CD4-positive, alpha-beta T cell treated with Interleukin-17A for 1 hour (primary cell): Measurements from ENCODE around the gene SEMA4A.
A peak's percentile ranks its signal among the peaks of the same experiment; 100 is the strongest.
"Not testable (repeated sequence)": the region's sequence is repeated elsewhere in the genome, so short reads cannot be mapped to it uniquely, and the experiment has no call there.

Experiments used
- DNase-seq: peaks from one replicate; pipeline ENCODE4 v3.0.0-alpha.2; 2020

SEMA4A gene

DNA sequence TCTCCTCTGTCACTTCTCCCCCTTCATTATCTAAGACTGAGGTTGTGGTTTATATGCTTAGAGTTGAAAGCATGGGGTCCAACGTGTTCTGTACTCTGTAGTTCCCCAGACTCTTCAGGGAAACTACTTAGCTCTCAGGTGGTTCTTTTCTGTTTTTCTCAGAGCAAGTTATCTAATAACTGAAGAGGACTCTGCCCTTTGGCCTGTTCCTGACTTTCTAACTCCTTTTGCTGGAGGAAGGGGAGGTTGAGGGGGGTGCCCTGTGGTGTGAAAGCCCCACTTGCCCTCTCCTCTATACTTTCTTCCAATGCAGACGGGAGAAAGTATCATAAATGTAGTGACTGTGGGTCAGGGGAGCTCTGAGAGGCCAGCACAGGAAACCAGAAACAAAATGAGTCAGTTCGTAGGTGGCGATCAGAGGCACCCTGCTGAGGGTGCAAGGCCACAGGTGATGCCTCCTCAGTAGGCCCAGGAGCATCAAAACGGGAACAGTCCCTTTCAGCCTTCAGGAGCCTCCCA is 45.5 kb downstream of the SEMA4A start:
- DNase-seq, result no peak

DNA sequence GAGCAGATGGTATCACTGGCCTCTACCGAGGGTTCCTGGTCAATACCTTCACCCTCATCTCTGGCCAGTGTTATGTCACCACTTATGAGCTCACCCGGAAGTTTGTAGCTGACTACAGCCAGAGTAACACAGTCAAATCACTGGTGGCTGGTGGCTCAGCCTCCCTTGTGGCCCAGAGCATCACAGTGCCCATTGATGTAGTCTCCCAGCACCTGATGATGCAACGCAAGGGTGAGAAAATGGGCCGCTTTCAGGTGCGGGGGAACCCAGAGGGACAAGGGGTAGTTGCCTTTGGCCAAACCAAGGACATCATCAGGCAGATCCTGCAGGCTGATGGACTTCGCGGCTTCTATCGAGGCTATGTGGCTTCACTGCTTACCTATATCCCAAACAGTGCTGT is 46.7 kb downstream of the SEMA4A start:
- DNase-seq, result no peak

DNA sequence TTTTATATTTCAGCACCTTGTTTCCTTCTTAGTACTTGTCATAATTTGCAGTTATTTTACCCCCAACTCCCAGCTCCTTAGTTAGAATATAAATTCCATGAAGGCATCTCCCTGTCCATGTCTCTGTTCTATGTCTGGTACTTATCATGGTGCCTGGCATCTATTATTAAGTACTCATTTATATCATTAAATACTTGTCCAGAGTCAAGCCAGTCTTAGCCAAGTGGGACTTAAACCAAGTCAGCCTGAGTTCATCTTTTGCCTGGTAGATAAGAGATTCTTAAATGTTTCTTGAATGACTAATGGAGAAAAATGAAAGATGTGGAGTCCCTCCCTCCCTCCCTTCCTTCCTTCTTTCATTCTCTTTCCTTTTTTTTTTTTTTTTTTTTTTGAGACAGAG is 49.9 kb downstream of the SEMA4A start:
- no peak for DNase-seq

DNA sequence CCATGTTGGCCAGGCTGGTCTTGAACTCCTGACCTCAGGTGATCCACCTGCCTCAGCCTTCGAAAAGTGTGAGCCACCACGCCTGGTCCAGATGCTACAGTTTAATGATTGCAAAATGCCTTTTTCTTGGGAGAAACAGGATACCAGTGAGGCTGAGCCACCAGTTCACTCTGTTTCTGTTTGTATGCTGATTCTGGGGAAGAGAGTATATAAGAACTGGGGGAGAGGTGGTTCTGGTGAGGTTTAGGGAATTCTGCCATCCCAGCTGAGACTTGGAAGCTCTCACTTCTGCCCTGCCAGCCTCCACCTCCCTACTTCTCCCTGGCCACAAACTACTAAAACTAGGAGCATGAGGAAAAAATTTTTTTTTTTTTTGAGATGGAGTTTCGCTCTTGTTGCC is 51.3 kb downstream of the SEMA4A start:
- DNase-seq, result no peak

DNA sequence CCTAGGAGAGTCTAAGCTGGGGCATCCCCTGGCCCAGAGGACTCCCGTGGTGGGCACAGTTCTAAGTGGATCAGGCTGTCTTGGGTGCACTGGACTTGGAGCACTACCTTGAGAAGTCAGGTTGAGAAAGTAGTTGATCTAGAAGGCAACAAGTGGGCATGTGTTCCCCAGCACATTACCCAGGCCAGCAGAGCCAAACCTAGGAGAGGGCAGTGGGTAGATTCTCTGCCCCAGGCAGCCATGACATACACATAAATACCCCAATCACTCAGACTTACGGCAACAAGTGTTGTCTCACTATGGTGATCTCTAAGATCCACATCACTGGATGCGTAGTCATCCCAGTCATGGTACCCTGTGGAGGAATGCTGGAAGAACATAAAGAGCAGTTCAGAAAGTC is 57.9 kb downstream of the SEMA4A start:
- DNase-seq, result no peak

DNA sequence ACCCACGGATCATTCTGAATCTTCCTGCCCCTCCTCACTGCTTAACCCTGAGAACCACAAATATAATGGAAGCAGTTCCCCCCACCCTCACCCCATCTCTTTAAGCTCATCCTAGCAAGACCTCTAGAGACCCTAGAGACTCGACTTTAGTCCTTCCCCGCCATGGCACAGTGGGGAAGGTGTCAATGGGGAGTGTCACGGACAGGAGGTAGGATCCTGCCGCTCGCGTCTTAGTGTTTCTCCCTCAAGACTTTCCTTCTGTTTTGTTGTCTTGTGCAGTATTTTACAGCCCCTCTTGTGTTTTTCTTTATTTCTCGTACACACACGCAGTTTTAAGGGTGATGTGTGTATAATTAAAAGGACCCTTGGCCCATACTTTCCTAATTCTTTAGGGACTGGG is 58.7 kb downstream of the SEMA4A start:
- DNase-seq, result no peak

DNA sequence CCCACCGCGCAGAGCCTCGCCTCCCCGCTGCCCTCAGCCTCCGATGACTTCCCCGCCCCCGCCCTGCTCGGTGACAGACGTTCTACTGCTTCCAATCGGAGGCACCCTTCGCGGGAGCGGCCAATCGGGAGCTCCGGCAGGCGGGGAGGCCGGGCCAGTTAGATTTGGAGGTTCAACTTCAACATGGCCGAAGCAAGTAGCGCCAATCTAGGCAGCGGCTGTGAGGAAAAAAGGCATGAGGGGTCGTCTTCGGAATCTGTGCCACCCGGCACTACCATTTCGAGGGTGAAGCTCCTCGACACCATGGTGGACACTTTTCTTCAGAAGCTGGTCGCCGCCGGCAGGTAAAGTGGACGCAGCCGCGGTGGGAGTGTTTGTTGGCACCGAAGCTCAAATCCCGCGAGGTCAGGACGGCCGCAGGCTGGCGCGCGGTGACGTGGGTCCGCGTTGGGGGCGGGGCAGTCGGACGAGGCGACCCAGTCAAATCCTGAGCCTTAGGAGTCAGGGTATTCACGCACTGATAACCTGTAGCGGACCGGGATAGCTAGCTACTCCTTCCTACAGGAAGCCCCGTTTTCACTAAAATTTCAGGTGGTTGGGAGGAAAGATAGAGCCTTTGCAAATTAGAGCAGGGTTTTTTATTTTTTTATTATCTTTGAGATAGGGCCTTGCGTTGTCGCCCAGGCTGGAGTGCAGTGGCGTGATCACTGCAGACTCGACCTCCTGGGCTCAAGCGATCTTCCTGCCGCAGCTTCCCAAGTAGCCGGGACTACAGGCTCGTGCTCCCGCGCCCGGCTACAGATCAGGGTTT is 59.7 kb downstream of the SEMA4A start, which contains the start of gene PMF1:
Gene PMF1 (plus strand): TSS at position 175 of the 811 bp plus-strand sequence. CDS start 9 bp downstream, at position 184.
- DNase-seq, result peak; percentile 96

DNA sequence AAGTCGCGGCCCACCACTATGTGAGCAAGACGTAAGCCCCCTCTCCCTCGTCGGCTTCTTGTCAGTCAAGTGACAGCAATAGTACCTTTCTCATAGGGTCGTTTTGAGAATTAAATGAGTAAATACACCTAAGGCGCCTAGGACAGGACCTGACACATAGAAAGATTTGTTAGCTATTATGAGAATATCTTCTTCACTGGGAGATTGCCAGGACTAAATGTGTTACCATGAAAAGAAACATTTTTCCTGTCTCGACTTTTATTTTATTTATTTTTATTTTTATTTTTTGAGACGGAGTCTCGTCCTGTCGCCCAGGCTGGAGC is 60.2 kb downstream of the SEMA4A start:
- no peak for DNase-seq

DNA sequence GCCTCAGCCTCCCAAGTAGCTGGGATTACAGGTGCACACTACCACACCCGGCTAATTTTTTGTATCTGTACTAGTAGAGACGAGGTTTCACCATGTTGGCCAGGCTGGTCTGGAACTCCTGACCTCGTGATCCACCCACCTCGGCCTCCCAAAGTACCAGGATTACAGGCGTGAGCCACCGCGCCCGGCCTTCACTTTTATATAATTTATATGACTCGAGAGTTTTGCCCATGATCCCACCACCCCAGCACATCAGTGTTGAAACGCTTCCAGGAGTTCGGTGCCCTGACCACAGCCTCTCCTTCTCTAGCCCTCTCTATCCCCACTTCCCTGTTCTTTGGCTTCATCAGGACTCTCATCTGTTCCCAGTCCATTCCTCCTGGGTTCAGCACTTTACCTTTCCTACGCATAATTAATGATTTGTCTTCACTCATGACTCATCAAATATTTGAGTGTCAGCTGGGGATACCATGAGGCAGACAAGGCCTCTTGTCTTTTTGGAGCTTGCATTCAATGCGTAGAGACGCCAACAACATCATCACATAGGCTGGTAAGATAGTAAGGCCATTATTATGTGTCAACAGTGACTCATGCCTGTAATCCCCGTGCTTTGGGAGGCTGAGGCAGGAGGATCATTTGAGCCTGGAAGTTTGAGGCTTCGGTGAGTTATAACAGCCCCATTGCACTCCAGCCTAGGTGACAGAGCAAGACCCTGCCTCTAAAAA is 60.8 kb downstream of the SEMA4A start:
- no peak for DNase-seq

DNA sequence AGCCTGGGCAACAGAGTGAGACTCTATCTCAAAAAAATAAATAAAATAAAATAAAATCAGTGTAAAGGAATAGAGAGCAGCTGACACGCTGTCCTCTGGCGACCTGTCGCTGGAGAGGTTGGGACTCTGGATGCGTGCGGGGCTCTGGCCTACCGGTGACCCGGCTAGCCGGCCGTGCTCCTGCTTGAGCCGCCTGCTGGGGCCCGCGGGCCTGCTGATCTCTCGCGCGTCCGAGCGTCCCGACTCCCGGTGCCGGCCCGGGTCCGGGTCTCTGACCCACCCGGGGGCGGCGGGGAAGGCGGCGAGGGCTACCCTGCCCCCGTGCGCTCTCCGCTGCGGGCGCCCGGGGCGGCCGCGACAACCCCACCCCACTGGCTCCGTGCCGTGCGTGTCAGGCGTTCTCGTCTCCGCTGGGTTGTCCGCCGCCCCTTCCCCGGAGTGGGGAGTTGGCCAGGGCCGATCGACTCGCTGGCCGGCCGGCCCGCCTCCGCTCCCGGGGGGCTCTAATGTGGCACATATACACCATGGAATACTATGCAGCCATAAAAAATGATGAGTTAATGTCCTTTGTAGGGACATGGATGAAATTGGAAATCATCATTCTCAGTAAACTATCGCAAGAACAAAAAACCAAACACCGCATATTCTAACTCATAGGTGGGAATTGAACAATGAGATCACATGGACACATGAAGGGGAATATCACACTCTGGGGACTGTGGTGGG is 63.1 kb downstream of the SEMA4A start:
- not testable (repeated sequence) for DNase-seq

DNA sequence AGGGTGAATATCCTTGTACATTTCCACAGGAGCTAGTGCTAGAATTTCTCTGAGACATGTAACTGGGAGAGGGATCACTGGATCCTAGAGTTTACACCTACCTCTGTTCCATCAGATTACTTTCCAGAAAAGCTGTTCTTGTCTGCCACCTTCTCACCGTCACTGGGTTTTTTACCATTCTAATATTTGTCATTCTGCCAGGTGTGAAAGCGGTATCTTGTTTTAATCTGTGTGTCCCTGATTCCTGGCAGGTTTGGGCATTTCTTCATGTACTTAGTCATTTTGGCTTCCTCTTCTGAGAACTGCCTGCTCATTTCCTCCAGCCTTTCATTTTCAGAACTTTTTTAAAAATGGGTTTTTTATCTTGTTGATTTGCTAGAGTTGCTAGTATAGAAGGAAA is 64.5 kb downstream of the SEMA4A start:
- peak; percentile 56 for DNase-seq

DNA sequence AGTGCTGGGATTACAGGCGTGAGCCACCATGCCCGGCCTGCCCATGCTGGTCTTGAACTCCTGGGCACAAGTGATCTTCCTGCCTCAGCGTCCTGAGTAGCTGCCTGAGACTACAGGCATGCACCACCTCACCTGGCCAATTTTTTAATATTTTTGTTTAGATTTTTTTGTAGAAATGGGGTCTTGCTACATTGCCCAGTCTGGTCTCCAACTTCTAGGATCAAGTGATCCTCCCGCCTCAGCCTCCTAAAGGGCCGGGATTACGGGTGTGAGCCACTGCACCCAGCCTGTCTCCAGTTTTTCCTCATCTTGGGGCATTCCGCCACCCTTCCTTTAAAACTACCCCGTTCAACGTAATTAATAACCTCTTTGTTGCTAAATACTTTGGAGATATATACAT is 66.8 kb downstream of the SEMA4A start:
- DNase-seq, result no peak

DNA sequence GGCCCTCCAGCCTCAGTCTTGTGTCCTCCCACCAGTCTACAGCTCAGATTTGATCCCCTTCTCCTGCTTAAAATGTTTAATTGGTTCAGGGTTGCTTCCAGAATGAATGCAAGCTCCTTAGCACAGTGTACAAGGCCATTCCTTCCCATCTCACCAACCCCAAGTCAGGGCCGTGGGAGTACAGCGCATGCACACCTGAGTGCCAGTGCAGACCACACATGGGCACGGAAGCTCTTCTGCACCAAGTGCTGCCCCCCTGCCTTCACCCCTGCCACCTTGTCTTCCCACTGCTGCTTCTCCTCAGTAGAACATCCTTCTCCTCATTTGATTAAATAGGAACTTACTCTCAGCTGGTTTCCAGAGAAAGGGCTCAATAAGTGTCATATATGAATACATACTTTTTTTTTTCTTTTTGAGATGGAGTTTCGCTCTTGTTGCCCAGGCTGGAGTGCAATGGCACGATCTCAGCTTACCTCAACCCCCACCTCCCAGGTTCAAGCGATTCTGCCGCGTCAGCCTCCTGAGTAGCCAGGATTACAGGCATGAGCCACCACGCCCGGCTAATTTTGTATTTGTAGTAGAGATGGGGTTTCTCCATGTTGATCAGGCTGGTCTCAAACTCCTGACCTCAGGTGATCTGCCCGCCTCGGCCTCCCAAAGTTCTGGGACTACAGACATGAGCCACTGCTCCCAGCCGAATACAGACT is 68.8 kb downstream of the SEMA4A start:
- no peak for DNase-seq

DNA sequence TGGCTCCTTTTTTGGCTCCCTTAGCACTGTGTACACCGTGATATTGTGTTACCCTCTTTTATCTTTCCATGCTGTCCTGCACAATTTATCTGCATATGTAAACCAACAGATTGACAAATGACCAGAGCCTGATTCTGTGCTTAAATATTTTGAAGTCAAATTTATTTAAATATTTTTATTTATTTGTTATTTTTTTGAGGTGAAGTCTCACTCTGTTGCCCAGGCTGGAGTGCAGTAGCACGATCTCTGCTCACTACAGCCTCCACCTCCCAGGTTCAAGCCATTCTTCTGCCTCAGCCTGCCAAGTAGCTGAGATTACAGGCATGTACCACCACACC is 72.3 kb downstream of the SEMA4A start:
- DNase-seq, result no peak

DNA sequence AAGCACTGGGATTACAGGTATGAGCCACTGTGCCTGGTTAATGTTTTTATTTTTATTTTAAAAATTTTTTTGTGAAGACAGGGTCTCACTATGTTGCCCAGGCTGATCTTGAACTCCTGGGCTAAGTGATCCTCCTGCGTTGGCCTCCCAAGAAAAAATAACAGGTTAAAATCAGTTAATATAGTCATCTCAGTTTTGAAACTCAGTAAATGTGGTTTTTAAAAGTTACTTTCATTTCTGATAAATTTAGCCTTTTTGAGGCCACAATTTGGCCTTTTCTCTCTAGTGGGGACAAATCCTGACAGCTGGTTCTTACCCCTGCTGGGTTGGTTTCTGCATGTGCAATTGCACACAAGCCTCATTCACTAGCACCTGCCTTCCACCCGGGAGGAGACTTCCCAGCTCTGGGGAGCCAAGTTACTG is 72.7 kb downstream of the SEMA4A start:
- no peak for DNase-seq

DNA sequence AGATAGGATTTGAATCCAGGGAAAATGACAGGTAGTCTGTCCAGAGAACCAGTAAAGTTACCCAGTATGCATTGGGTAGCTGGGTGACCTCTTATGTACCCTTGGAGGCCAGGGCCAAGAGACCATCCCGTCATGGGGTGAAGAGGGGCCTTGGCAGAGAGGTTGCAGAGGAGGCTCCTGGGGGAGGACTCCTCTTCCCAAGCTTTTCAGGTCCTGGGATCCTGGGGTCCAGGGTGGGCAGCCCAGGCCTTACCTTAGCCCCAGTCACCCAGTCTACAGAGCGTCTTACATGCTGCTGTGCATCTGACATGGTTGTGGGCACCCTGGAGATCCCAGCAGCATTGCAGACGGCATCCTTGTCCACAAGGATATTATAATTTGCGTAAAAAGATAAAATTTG is 73.4 kb downstream of the SEMA4A start:
- DNase-seq, result no peak
